NB4 (cell line): ENCODE data around the gene PARP11.

Source experiments
- DNase-seq: peaks from one replicate; pipeline ENCODE4 v3.0.0; 2010; ENCODE audit warnings: low read depth
- H3K4me3 ChIP-seq: one replicate; pipeline ENCODE4 v1.5.1; 2011; ENCODE audit warnings: mild to moderate bottlenecking, low read depth, low read length, moderate library complexity
- MYC ChIP-seq: IDR thresholded peaks from 2 replicates; pipeline ENCODE4 v1.6.1; 2011; ENCODE audit warnings: low read depth, low read length
- POLR2A ChIP-seq: IDR thresholded peaks from 2 replicates; pipeline ENCODE4 v1.6.1; 2011; ENCODE audit warnings: mild to moderate bottlenecking; ENCODE audit not compliant: insufficient read length; ENCODE audit errors: extremely low read depth
- TF ChIP-seq, protein P1 (sequence below): IDR thresholded peaks from 2 replicates; pipeline ENCODE4 v1.6.1; 2011; ENCODE audit warnings: low read depth, low read length
- TF ChIP-seq, protein P2 (sequence below): IDR thresholded peaks from one replicate; pipeline ENCODE4 v1.5.1; 2012; ENCODE audit warnings: low read depth, low read length

Gene PARP11

DNA sequence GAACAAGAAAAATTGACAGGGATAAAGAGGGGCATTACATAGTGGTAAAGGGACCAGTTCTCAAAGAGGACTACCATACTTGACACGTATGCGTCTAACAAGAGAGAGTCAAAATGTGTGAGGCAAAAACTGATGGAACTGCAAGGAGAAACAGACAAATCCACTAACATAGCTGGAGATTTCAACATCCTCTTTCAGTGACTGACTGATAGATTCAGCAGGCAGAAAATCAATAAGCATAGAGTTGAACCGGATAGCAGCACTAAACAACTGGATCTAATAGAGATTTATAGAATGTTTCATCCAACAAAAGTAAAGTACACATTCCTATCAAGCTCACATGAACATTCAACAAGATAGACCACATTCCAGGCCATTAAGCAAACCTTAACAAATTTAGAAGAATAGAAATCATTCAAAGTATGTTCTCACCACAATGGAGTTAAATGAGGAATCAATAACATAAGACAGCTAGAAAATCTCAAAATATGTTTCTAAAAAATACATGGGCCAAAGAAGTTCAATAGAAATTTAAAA is 104.2 kb downstream of the PARP11 start:
- DNase-seq, result no peak
- TF ChIP-seq, protein P1, sequence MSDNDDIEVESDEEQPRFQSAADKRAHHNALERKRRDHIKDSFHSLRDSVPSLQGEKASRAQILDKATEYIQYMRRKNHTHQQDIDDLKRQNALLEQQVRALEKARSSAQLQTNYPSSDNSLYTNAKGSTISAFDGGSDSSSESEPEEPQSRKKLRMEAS, result no peak
- TF ChIP-seq MYC, result no peak
- TF ChIP-seq, protein P2, sequence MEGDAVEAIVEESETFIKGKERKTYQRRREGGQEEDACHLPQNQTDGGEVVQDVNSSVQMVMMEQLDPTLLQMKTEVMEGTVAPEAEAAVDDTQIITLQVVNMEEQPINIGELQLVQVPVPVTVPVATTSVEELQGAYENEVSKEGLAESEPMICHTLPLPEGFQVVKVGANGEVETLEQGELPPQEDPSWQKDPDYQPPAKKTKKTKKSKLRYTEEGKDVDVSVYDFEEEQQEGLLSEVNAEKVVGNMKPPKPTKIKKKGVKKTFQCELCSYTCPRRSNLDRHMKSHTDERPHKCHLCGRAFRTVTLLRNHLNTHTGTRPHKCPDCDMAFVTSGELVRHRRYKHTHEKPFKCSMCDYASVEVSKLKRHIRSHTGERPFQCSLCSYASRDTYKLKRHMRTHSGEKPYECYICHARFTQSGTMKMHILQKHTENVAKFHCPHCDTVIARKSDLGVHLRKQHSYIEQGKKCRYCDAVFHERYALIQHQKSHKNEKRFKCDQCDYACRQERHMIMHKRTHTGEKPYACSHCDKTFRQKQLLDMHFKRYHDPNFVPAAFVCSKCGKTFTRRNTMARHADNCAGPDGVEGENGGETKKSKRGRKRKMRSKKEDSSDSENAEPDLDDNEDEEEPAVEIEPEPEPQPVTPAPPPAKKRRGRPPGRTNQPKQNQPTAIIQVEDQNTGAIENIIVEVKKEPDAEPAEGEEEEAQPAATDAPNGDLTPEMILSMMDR, result no peak
- TF ChIP-seq POLR2A, result no peak
- H3K4me3 ChIP-seq, result no peak overlapping the region

DNA sequence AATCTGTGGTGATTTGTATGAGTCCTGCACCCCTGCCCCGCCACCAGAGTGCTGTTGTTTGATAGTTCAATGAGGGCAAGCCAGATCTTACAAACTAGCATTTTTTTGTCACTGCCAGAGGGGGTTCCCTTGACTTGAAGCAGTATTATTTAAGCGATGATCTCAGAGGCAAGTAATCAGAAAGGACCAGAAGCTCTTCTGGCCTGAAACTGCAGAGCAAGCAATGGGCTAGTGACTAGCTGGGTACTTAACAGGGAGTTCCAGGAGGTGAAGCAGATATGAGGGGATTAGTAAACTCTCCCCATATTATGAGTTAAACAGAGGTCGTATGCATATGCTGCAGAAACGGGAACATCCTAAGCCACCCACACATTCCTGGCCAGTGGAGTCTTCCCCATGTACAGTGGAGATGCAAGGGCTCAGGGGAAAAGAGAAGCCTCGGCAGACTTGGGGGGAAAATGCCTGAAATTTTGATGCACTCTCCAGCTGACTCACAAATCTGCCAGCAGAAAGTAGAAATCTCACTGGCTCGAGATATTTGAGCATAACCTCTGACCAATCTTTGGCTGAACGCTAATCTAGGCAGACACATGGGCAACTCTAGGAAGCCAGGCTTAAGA is 112.0 kb downstream of the PARP11 start:
- TF ChIP-seq, protein P2, result no peak
- TF ChIP-seq POLR2A (no peak), MYC (no peak)
- TF ChIP-seq, protein P1, result no peak
- H3K4me3 ChIP-seq, result no peak overlapping the region
- DNase-seq, result no peak

DNA sequence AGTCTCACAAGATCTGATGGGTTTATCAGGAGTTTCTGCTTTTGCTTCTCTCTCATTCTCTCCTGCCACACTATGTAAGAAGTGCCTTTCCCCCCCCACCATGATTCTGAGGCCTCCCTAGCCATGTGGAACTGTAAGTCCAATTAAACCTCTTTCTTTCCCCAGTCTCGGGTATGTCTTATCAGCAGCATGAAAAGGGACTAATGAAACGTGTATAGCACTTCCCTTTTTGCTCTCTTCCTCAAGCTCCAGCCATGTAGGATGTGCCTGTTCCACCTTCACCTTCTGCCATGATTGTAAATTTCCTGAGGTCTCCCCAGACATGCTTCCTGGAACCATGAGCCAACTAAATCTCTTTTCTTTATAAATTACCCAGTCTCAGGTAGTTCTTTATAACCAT is 113.3 kb downstream of the PARP11 start:
- H3K4me3 ChIP-seq, result no peak overlapping the region
- peak; percentile 16 for DNase-seq

More for the DNA sequence above, 113.3 kb downstream of the PARP11 start:
- TF ChIP-seq MYC (no peak), POLR2A (no peak)
- TF ChIP-seq, protein P2, result no peak
- TF ChIP-seq, protein P1, result no peak
